ENCODE measurements around the gene LMCD1.

The LMCD1 gene

DNA sequence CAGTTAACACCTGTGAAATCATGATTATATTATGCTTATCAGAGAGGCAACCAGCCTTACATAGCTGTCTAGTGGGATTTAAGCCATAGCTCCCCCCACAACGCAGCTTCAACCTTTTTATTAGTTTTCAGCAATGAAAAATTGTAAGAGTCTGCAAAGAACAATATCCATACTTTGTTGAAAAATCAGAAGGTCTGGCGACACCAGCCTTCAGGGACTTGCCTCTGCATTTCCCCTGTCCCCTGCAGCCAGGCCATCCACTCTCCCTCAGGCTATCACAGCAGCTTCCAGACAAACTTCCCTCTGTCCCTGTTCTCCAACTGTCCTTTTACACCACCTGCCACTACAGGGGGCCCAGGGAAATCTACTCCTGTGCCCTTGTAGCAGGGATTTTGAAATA is 83.0 kb downstream of the LMCD1 start:
- Histone ChIP-seq H3K27ac (no peak overlapping the region), H3K9me3 (no peaks in the 10 kb centered on the region), H3K4me1 (no peaks in the 10 kb centered on the region), H3K36me3 (no peaks in the 10 kb centered on the region), H3K27me3 (no peaks in the 10 kb centered on the region), H3K4me3 (no peak overlapping the region)
- TF ChIP-seq, protein P1, sequence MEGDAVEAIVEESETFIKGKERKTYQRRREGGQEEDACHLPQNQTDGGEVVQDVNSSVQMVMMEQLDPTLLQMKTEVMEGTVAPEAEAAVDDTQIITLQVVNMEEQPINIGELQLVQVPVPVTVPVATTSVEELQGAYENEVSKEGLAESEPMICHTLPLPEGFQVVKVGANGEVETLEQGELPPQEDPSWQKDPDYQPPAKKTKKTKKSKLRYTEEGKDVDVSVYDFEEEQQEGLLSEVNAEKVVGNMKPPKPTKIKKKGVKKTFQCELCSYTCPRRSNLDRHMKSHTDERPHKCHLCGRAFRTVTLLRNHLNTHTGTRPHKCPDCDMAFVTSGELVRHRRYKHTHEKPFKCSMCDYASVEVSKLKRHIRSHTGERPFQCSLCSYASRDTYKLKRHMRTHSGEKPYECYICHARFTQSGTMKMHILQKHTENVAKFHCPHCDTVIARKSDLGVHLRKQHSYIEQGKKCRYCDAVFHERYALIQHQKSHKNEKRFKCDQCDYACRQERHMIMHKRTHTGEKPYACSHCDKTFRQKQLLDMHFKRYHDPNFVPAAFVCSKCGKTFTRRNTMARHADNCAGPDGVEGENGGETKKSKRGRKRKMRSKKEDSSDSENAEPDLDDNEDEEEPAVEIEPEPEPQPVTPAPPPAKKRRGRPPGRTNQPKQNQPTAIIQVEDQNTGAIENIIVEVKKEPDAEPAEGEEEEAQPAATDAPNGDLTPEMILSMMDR (IDR thresholded peaks at IDR 0.05): no peak
- intact Hi-C loops (cut with DNase I; ENCODE audit: low total_unique reads): no loop called here
- DNase-seq: no peak

DNA sequence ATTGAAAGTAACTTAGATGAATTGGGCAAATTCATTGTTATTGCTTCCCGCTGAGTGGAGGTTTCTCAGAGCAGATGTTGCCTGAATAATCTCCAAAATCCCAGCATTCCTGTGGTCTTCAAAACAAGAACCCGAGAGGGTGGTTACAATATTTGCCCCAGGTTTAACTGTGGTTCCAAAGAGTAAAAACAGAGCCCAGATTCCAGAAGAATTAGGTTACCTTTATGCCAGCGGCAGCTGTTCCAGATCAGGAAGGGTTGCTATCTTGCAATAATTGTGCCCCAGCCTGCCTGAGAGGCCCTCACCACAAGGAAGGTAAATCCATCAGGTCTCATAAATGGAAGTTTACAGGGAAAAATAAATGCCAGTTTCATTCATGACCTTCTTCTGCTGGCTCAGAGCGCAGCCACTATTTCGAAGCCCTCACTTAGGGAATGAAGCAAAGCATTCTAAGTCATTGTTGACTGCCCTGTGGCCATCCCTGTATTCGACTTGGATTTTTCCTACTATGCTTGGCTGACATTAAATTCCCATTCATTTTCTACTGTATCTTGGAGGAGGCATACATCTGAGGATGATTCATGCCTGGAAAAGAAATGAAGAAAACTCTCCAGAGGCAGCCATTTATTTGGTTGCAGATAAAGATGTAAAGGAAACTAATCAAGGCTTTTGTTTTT is 88.4 kb downstream of the LMCD1 start:
- TF ChIP-seq, protein P1 (IDR thresholded peaks at IDR 0.05): no peak
- Histone ChIP-seq H3K36me3 (no peaks in the 10 kb centered on the region), H3K9me3 (no peaks in the 10 kb centered on the region), H3K4me1 (peaks cover 0 to 19% (median 11%) of the 10 kb centered on the region in 4 donors), H3K4me3 (no peak overlapping the region), H3K27me3 (no peaks in the 10 kb centered on the region), H3K27ac (no peak overlapping the region)
- no peak for DNase-seq
- intact Hi-C loops (cut with DNase I; ENCODE audit: low total_unique reads): no loop called here

DNA sequence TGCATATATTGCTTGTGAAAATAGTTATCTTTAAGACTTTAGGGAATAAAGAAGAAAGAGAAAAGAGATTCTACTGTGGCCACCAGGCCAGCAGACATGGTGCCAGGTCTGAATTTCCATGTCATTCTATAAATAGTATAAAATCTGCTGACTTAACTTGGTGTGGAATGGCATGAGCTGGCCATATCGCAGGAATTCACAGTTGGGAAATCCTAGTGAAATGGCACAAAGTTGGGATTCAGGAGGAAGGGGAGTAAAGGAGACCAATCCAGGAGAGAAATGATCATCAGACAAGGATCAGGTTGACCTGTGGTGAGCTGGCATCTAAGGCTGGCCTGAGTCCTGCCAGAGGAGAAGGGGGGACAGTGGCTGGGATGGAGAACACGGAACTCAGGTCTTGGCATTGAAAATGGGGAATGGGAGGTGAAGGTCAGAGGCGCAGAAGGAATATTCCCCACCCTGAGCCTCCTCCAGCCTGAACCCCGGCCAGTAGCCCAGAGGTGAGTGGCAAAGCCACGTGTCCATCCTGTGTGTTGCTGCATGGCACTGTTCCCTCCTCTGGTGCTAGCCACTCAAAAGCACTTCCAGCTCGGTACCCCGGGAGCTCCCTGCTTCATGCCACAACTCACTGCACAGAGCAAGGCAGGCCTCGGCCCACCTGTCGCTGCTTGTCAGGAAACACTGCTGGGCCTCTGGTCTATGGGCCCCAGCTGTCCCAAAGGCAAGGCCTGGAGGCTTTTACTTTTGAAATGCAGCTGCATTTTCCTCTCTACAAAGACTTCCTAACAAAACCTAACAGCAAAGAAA is 91.6 kb downstream of the LMCD1 start:
- DNase-seq: no peak
- intact Hi-C loops (cut with DNase I; ENCODE audit: low total_unique reads): no loop called here
- TF ChIP-seq, protein P1 (IDR thresholded peaks at IDR 0.05): peak in 1 of 2 experiments; percentile 14
- Histone ChIP-seq H3K4me1 (peaks cover 0 to 19% (median 11%) of the 10 kb centered on the region in 4 donors), H3K27ac (peak overlapping the region; percentile 60 to 63), H3K9me3 (no peaks in the 10 kb centered on the region), H3K4me3 (no peak overlapping the region), H3K27me3 (no peaks in the 10 kb centered on the region), H3K36me3 (no peaks in the 10 kb centered on the region)

DNA sequence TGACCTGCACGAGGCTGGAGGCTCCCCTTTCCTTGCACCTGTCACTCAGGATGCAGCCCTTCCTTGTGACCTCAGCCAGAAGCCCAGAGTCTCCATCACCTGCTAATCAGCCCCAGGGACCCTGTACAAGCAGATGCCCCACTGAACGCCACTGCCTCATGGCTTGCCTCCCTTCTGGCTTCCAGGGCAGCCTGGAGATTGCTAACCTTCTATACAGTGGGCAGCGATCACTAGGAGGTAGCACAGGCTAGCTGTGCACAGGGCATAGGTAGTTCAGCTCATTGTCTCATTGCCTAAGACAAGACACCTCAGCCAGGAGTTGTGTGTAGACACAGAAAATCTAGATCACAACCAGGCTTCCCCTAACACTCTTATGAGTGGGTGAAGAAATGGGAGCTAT is 93.6 kb downstream of the LMCD1 start:
- no peak overlapping the region for H3K27ac ChIP-seq
- H3K9me3 ChIP-seq: no peaks in the 10 kb centered on the region
- TF ChIP-seq, protein P1 (IDR thresholded peaks at IDR 0.05): no peak
- no peak for DNase-seq
- no peaks in the 10 kb centered on the region for H3K36me3 ChIP-seq
- no peak overlapping the region for H3K4me3 ChIP-seq
- H3K27me3 ChIP-seq: no peaks in the 10 kb centered on the region
- intact Hi-C loops (cut with DNase I; ENCODE audit: low total_unique reads): no loop called here
- H3K4me1 ChIP-seq: peaks cover 0 to 19% (median 11%) of the 10 kb centered on the region in 4 donors

DNA sequence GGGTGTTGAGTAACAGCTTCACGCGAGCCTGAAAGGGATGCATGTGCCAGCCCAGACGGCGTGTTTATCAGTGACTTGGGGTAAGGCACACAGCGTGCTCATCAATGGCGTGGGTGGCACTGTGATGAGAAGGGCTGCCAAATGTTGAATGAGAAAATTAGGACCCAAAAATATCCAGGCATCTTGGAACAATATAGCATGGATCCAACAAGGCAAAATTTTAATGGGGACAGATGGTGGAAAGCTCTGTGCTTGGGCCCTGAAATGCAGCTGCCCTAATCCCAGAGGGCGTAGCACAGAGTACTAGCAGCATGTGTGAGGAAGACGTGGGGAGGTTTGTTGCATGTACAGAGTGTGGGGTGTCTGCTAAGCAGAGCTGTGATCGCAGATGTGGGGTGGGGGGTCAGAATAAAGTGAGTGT is 94.1 kb downstream of the LMCD1 start:
- intact Hi-C loops (cut with DNase I; ENCODE audit: low total_unique reads): no loop called here

More for the DNA sequence above, 94.1 kb downstream of the LMCD1 start:
- no peaks in the 10 kb centered on the region for H3K9me3 ChIP-seq
- H3K4me3 ChIP-seq: no peak overlapping the region
- H3K27me3 ChIP-seq: no peaks in the 10 kb centered on the region
- H3K27ac ChIP-seq: no peak overlapping the region
- no peak for DNase-seq
- TF ChIP-seq, protein P1 (IDR thresholded peaks at IDR 0.05): no peak
- H3K4me1 ChIP-seq: peaks cover 0 to 19% (median 11%) of the 10 kb centered on the region in 4 donors
- no peaks in the 10 kb centered on the region for H3K36me3 ChIP-seq
